ENCODE measurements around the gene GDF10. TPM values are rescaled to one million over a fixed set of nuclear protein-coding genes. Genes with fewer than 3 reads are reported as not detected.

GDF10 gene, protein sequence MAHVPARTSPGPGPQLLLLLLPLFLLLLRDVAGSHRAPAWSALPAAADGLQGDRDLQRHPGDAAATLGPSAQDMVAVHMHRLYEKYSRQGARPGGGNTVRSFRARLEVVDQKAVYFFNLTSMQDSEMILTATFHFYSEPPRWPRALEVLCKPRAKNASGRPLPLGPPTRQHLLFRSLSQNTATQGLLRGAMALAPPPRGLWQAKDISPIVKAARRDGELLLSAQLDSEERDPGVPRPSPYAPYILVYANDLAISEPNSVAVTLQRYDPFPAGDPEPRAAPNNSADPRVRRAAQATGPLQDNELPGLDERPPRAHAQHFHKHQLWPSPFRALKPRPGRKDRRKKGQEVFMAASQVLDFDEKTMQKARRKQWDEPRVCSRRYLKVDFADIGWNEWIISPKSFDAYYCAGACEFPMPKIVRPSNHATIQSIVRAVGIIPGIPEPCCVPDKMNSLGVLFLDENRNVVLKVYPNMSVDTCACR
- 10 to 100 TPM in 1 of 4 donors, under 1 TPM in 3; 0.29 to 12.6 (median 0.57) TPM for total RNA-seq

DNA sequence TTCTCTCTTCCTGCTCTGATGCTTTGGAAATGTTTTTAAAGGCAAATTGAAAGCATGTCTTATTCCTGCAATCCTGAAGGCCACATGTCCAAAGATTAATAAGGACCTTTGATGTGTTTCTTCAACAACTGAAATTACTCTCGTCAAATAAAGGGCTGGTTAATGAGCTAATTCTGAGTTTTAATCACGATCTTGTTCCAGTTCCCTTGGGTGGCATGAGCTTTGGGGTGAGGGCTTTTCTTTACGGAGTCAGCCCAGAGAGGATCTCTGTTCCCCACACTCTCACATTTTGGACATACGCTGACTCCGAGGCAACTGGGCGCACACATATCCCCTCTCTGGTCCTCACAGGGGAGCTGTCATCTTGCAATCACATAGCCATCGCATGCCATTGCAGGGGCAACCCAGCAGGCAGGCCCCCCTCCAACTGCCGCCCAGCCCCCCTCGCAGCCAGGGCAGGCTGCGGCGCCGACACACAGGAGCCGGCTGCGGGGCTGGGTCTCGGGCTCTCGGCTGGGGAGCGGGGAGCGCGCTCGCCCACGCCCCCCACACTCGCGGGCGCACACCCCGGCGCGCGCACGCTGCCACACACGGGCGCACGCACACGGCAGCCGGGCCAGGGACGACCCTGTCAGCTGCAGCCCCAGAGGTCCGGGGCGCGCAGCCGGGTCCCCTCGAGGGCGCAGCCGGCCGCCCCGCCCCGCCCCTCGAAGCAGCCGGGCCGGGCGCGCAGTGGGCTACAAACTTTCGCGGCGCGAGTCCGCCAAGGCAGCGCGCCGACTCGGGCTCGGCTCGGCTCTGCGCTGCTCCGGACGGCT, at the start of gene GDF10:
Gene GDF10, plus strand, starts transcription at position 587 of the 818 bp plus-strand sequence. CDS start 455 bp downstream, outside the sequence.
- TF ChIP-seq POLR2A (IDR thresholded peaks at IDR 0.05) = no peak
- TF ChIP-seq, protein P1, sequence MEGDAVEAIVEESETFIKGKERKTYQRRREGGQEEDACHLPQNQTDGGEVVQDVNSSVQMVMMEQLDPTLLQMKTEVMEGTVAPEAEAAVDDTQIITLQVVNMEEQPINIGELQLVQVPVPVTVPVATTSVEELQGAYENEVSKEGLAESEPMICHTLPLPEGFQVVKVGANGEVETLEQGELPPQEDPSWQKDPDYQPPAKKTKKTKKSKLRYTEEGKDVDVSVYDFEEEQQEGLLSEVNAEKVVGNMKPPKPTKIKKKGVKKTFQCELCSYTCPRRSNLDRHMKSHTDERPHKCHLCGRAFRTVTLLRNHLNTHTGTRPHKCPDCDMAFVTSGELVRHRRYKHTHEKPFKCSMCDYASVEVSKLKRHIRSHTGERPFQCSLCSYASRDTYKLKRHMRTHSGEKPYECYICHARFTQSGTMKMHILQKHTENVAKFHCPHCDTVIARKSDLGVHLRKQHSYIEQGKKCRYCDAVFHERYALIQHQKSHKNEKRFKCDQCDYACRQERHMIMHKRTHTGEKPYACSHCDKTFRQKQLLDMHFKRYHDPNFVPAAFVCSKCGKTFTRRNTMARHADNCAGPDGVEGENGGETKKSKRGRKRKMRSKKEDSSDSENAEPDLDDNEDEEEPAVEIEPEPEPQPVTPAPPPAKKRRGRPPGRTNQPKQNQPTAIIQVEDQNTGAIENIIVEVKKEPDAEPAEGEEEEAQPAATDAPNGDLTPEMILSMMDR (IDR thresholded peaks at IDR 0.05) = no peak
- peak within 1 kb of the TSS in 2 of 4 donors; percentile 28 to 58 for H3K27ac ChIP-seq
- H3K36me3 ChIP-seq = no peaks in the 10 kb centered on the region
- DNase-seq = no peak
- 40 to 43% methylated on average over 3 to 7 of the region's 64 CpGs for WGBS, 2 donors
- H3K4me1 ChIP-seq = peaks cover 0 to 32% (median 11%) of the 10 kb centered on the region in 3 donors
- H3K4me3 ChIP-seq = peak within 1 kb of the TSS; percentile 31 to 66 (median 42)
- no peaks in the 10 kb centered on the region for H3K9me3 ChIP-seq
- H3K27me3 ChIP-seq = peaks cover 0 to 82% (median 5%) of the 10 kb centered on the region in 4 donors
- intact Hi-C loops (cut with DNase I) = no loop called here

DNA sequence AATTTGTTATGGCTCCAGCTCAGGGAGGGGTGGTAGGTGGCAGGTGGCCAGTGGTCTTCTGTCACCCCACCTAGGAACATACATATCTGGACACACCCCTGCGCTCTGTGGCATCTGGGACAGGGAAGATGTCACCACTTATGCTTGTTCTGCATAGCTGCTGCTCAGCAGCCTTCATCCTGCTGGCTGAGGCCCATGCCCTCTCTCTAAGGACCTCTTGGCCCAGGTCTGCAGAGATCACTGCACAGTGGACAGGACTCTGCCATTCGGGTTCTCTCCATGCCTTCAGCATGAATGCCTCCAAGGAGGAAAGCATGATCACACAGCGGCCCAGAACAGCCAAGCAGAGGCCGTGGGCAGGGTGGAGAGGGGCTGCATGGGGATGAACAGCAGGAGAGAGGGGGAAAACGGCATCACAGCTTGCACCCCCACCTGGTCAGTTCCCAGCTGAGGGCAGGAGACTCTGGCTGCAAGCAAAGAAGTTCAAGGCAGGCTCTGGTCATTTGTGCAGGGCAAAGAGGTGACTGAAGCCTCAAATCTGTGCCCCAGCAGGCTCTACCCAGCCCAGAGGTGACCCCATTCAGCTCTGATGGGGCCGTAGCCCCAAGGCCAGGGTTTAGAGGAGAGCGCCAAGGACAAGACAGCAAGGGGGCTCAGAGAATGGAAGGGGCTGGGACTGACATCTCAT, 47.8 kb upstream of the GDF10 start:
- 63 to 79% methylated on average over 3 to 6 of the region's 7 CpGs for WGBS, 2 donors
- no peak overlapping the region for H3K4me3 ChIP-seq
- intact Hi-C loops (cut with DNase I) = no loop called here
- no peaks in the 10 kb centered on the region for H3K36me3 ChIP-seq
- no peak for DNase-seq
- H3K4me1 ChIP-seq = no peaks in the 10 kb centered on the region
- no peak overlapping the region for H3K27ac ChIP-seq
- H3K27me3 ChIP-seq = peaks cover 0 to 26% (median 0%) of the 10 kb centered on the region in 4 donors
- no peaks in the 10 kb centered on the region for H3K9me3 ChIP-seq
- TF ChIP-seq POLR2A (IDR thresholded peaks at IDR 0.05) = no peak
- TF ChIP-seq, protein P1 (IDR thresholded peaks at IDR 0.05) = no peak

DNA sequence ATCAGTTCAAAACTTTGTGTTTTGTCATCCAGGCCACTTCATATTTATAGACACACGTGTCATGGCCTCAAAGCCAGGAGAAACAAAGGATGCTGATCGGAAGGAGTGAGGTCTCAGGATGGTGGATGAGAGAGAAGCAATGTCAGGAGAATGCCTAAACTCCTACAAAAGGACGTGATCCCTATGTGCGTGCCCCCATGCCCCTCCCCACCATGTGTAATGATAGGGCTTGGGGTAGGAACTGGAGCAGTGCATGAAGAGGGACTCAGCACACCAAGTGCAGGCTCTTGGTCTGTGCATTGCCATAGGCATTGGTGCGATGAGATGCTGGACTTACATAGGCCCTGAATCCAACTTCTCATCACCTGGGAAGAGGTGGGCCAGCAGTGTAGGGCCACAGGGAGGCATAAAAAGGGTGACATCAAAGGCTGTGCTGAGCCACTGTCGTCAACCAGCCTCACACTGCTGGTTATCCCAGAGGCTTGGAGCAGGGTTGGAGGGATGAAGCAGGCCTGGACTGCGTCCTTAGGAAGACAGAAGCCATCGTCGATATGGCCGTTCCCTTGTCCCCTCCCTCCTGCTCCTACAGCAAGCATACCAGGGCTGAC, 46.9 kb upstream of the GDF10 start:
- intact Hi-C loops (cut with DNase I) = no loop called here
- H3K36me3 ChIP-seq = no peaks in the 10 kb centered on the region
- H3K4me3 ChIP-seq = no peak overlapping the region
- no peak overlapping the region for H3K27ac ChIP-seq
- no peaks in the 10 kb centered on the region for H3K9me3 ChIP-seq
- H3K4me1 ChIP-seq = no peaks in the 10 kb centered on the region
- TF ChIP-seq POLR2A (IDR thresholded peaks at IDR 0.05) = no peak
- TF ChIP-seq, protein P1 (IDR thresholded peaks at IDR 0.05) = no peak
- 88 to 90% methylated on average over 5 to 10 of the region's 10 CpGs for WGBS, 2 donors
- no peak for DNase-seq
- H3K27me3 ChIP-seq = peaks cover 0 to 26% (median 0%) of the 10 kb centered on the region in 4 donors

DNA sequence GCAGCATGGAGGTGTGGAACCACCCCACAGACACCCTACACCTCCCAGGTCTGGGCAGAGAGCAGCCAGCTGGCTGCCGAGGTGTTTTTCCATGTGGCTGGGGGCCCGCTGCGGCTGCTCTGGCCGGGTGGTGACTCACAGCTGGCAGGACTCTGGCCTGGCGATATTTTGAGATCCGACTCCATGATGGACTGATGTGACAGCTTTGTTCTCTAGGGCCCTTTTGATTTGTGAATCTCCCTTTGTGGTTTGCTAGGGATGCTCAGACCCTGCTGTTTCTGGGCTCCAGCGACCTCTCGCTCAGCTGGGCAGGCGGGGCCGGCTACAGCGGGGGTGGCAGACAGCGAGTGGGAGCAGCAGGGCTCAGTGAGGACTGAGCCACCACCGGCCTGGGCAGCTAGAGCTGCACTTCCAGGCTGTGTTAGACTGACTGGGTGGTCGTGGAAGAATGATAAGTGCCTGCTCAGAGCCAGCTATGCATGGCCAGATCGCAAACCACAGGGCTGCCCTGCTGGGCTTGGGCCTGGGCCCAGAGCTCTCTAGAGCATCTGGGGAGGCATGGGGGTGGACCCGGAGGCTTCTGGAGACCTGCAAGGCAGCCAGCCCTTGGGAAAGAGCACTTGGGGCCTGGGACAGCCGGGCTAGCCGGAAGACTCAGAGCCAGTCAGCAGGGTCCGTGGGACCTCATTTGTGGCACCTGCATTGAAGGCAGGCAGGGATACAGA, 46.2 kb upstream of the GDF10 start:
- peaks cover 0 to 22% (median 0%) of the 10 kb centered on the region in 4 donors for H3K27me3 ChIP-seq
- TF ChIP-seq, protein P1 (IDR thresholded peaks at IDR 0.05) = no peak
- TF ChIP-seq POLR2A (IDR thresholded peaks at IDR 0.05) = no peak
- no peak overlapping the region for H3K4me3 ChIP-seq
- no peak overlapping the region for H3K27ac ChIP-seq
- H3K4me1 ChIP-seq = no peaks in the 10 kb centered on the region
- H3K36me3 ChIP-seq = no peaks in the 10 kb centered on the region
- 66 to 73% methylated on average over 6 to 15 of the region's 19 CpGs for WGBS, 2 donors
- DNase-seq = no peak
- intact Hi-C loops (cut with DNase I) = no loop called here
- H3K9me3 ChIP-seq = no peaks in the 10 kb centered on the region

Measured in esophagus squamous epithelium (tissue), 5 donors.